KOPT-K1 (cell line): ENCODE measurements around the gene CPT1A.
"Not testable (repeated sequence)": the region's sequence is repeated elsewhere in the genome, so short reads cannot be mapped to it uniquely, and the experiment has no call there.

Experiments
- H3K27ac ChIP-seq: fragments of 200-600 bp; sonication (generic); 2 replicates; pipeline ENCODE4 v1.5.1; 2016; ENCODE audit warnings: antibody characterized with exemption, mild to moderate bottlenecking, low read depth, low read length; ENCODE audit not compliant: poor library complexity, severe bottlenecking
- H3K36me3 ChIP-seq: fragments of 200-600 bp; sonication (generic); 2 replicates; pipeline ENCODE4 v1.5.1; 2017; ENCODE audit warnings: antibody characterized with exemption, mild to moderate bottlenecking, low read length, moderate library complexity; ENCODE audit not compliant: insufficient read depth
- H3K9me3 ChIP-seq: fragments of 200-600 bp; sonication (generic); 2 replicates; pipeline ENCODE4 v1.5.1; 2017; ENCODE audit warnings: antibody characterized with exemption, low read length, mild to moderate bottlenecking; ENCODE audit not compliant: insufficient read depth, poor library complexity, severe bottlenecking

Gene CPT1A

DNA sequence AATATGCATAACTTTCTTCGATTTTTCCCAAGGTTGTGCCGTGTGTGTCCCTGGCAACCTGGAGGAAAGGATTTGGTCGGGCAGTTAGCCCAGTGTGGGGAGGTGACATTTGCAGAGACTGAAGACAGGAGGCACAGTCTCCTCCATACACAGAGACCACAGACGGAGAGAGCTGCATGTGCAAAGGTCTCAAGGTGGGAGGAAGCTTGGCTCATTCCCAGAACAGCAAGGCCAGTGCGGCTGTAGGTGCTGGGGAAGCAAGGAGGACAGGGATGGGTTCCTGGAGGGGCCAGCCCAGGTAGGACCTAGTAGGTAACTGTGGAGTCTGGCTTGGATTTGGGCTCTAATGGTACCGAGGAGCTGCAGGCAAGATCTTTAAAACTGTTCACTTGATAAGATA, 20.7 kb upstream of the CPT1A start:
- Histone ChIP-seq H3K27ac (no peak overlapping the region), H3K36me3 (no peaks in the 10 kb centered on the region), H3K9me3 (peaks cover 9% of the 10 kb centered on the region)

DNA sequence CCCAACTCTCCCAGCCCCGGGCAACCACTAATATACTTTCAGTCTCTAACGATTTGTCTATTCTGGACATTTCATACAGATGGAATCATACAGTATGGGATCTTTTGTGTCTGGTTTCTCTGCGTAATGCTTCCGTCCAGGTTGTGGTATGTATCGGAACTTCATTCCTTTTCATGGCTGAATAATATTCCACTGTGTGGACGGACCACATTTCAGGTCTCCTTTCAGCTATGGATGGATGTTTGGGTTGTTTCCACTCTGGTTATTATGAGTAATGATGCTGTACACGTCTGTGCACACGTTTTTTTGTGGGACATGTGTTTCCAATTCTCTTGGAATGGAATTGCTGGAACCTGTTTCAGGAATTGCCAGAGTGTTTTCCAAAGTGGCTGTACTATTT, 17.4 kb upstream of the CPT1A start:
- Histone ChIP-seq H3K36me3 (no peaks in the 10 kb centered on the region), H3K27ac (no peak overlapping the region), H3K9me3 (peaks cover 8% of the 10 kb centered on the region)

DNA sequence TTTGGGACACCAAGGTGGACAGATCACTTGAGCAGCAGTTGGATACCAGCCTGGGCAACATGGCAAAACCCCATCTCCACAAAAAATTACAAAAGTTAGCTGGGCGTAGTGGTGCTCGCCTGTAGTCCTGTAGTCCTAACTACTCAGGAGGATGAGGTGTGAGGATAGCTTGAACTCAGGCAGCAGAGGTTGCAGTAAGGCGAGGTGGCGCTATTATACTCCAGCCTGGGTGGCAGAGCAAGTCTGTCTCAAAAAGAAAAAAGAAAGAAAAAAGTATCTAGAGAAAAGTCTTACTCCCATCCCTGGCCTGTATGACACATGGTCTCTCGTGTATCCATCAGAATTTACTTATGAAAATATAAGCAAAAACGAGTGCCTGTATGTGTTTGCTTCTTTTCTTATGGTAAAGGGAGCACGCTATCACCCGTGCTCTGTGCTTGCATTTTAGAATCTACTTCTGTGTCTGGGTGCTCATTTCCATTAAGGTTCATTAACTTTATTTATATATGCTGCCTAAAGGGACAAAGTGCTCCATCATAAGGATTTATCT, 15.4 kb upstream of the CPT1A start:
- Histone ChIP-seq H3K27ac (no peak overlapping the region), H3K9me3 (no peaks in the 10 kb centered on the region)

DNA sequence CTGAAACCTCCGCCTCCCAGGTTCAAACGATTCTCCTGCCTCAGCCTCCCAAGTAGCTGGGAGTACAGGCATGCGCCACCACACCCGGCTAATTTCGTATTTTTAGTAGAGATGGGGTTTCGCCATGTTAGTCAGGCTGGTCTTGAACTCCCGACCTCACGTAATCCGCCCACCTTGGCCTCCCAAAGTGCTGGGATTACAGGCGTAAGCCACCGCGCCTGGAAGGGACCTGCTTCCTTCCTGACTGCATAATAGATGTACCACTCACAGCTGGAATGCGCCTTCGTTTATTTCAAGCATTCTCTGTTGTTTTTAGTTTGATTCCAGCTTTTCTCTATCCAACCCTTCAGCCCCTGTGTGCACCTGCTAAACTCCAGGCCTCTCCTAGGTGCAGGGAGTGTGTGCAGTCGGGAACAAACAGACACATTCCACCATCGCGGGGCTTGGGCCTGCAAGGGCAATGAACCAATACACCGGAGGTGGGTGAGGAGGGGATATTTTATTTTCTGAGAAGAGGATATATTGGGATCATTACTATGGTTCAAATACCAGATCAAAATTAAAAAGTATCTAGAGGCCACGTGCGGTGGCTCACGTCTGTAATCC, 14.8 kb upstream of the CPT1A start:
- H3K9me3 ChIP-seq, H3K36me3 ChIP-seq, H3K27ac ChIP-seq: not testable (repeated sequence)

More for the DNA sequence above, 15.4 kb upstream of the CPT1A start:
- H3K36me3 ChIP-seq = no peaks in the 10 kb centered on the region

DNA sequence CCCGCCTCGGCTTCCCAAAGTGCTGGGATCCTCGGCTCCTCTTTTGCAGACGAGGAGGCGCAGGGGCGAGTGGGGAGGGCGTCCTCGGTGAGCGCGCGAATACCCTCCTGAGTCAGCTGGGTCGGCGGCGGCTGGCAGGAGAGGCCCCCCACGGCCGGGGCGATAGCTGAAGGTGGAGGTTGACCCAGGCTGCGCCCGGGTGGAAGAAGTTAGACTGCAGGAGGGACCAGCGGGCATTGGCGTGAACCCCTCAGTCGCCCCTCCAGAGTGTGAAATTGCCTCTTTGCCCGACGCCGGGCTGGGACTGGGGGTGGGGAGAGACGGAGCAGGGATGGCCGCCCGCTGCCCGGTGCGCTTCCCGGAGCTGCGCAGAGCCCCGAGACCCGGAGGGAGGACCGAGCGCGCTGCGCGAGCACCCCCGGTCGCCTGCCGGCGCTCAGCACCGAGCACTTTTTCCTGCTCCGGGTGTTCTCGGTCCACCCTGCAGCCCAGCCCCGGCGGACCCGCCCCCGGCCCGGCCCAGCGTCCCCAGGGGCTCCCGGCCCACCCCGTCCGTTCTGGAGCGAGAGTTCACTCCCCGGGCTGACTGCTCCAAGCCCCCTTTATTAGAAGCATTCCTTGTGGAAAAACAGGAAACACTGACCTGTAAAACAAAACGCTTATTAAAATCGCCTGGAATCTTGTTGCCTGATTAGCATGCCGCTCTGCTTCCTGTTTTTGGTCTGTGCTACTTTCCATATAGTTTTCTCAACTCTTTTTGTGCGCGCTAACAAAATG, 13.7 kb upstream of the CPT1A start:
- no peaks in the 10 kb centered on the region for H3K36me3 ChIP-seq
- H3K9me3 ChIP-seq = no peaks in the 10 kb centered on the region
- H3K27ac ChIP-seq = no peak overlapping the region

DNA sequence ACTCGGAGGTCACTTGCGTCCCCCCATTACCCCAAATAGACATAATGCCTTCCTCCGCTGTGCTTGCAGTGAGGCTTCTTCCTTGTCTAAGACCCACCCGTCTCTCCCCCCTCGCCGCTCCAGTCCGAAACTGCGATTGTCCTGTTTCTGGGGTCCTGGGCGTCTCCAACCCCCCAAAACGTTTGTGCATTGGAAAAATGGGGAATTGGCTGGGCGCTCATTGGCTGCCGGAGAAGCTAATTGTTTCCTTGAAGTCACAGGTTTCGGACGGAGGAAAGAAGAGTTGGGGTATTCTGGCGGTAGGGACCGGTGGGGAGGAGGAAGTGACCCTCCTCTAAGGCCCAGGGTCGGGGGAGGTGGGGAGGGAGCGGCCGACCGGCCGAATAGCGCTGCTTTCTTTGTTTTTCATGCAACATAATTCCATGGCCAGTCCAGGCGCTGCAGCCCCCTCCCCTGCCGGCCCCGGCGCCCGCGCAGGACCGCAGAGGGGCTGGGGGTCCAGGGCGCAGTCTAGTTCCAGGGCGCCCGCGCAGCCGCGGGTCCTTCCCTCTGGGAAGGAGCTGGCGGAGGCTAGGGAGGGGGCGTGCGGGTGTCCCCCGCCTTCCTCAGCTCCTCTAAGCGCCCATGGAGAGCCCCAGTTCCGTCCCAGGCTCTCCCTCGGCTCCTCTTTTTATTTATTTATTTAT, 12.7 kb upstream of the CPT1A start:
- Histone ChIP-seq H3K9me3 (no peaks in the 10 kb centered on the region), H3K27ac (no peak overlapping the region)

DNA sequence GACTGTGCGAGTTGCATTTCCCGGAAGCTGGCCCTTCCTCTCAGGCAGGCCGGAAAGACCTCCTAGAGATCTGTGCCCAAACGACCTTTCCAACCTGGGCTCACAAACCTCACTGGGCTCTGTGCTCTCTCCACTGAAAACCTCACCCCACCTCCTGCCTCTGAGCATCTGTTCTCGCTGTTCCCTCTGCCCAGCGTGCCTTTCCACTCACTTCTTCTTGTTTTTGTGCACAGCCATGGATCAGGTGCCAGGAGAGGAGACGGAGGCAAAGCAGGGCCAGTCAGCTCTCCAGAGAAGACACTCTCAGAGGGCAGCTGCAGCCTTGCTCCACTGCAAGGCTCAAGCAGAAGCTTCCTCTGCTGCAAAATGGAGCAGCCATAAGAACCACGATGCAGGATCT, 10.9 kb upstream of the CPT1A start:
- Histone ChIP-seq H3K27ac (no peak overlapping the region), H3K9me3 (no peaks in the 10 kb centered on the region)

More for the DNA sequence above, 12.7 kb upstream of the CPT1A start:
- no peaks in the 10 kb centered on the region for H3K36me3 ChIP-seq

DNA sequence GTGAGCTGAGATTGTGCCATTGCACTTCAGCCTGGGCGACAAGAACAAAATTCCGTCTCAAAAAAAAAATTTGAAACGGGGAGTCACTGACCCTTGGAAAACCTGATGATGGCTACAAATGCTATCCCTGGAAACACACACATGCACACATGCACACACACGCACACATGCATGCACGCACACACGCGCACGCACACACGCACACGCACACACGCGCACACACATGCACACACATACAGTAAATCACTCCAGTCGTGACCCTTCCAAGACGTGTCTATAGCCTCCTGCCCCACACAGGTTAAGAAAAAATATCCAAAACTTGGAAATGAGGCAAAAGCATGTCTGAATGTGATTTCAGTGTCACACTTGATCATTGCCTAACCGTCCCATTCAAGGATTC, 6.7 kb upstream of the CPT1A start:
- no peaks in the 10 kb centered on the region for H3K36me3 ChIP-seq
- H3K27ac ChIP-seq = no peak overlapping the region
- H3K9me3 ChIP-seq = no peaks in the 10 kb centered on the region

More for the DNA sequence above, 10.9 kb upstream of the CPT1A start:
- no peaks in the 10 kb centered on the region for H3K36me3 ChIP-seq

DNA sequence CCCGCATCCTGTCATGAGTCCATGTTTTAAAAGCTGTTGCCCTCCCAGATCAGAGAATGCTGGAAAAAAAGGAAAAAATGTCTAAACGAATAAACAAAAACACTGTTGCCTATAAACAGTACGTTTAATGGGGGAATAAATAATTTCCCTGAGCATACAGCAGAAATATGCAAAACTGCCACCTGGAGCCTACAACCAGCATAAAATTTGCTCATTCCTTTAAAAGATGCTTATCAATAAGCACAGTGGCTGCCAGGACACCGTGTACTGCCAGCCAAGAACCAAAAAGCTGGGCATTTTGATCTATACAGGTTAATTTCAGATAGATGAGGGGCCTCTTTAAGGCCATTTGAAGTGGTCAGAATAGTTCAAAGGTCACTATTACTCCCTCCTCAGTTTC, 5.7 kb upstream of the CPT1A start:
- Histone ChIP-seq H3K27ac (no peak overlapping the region), H3K36me3 (no peaks in the 10 kb centered on the region), H3K9me3 (no peaks in the 10 kb centered on the region)

DNA sequence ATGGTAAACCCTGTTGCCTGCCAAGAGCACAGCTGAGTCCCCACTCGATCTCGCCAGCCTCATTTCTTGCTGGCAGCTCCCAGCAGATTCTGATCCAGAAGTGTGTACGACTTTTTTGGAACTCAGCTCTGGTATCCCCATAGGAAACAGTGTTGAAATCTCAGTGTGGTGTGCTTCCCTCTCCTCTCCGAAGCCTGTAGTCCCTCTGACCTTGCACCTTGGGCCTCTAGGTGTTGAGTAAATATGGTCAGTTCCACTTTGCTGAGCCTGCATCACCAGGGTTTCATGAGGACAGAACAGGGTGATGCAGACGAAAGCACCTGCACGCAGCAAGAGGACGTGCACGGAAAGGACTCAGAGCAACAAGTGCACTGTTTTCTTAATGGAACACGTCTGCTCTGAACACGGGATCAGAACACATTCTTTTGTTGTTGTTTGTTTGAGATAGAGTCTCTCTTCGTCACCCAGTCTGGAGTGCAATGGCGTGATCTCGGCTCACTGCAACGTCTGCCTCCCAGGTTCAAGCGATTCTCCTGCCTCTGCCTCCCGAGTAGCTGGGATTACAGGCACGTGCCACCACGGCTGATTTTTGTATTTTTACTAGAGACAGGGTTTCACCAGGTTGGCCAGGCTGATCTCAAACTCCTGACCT, 3.8 kb upstream of the CPT1A start:
- Histone ChIP-seq H3K36me3 (no peaks in the 10 kb centered on the region), H3K27ac (no peak overlapping the region), H3K9me3 (no peaks in the 10 kb centered on the region)

DNA sequence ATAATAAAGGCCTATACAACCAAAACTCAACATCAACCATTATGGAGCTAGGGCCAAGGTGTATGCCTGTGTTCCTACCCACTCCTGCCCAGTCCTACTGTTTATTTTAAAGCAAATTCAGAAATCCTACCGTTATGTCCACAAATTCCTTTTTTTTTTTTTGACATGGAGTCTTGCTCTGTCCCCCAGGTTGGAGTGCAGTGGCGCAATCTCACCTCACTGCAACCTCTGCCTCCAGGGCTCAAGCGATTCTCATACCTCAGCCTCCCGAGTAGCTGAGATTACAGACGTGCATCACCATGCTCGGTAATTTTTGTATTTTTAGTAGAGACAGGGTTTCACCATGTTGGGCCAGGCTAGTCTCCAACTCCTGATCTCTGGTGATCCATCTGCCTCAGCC, 3.1 kb upstream of the CPT1A start:
- H3K27ac ChIP-seq = no peak overlapping the region
- no peaks in the 10 kb centered on the region for H3K9me3 ChIP-seq
- no peaks in the 10 kb centered on the region for H3K36me3 ChIP-seq

DNA sequence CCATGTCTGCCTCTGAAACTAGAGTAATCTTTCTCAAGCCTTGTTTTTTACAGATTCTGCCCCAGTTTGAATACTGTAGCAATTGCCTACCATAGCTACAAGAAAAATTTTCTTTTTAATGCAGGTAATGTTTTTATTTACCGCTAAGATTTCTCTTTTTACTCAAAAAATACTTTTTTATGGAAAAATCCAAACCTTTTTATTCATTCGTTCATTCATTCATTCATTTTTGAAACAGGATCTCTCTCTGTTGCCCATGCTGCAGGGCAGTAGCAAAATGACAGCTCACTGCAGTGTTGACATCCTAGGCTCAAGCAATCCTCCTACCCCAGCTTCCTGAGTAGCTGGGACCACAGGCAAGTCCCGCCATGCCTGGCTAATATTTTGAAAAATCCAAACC, 2.7 kb upstream of the CPT1A start:
- peak overlapping the region; percentile 88 for H3K27ac ChIP-seq

DNA sequence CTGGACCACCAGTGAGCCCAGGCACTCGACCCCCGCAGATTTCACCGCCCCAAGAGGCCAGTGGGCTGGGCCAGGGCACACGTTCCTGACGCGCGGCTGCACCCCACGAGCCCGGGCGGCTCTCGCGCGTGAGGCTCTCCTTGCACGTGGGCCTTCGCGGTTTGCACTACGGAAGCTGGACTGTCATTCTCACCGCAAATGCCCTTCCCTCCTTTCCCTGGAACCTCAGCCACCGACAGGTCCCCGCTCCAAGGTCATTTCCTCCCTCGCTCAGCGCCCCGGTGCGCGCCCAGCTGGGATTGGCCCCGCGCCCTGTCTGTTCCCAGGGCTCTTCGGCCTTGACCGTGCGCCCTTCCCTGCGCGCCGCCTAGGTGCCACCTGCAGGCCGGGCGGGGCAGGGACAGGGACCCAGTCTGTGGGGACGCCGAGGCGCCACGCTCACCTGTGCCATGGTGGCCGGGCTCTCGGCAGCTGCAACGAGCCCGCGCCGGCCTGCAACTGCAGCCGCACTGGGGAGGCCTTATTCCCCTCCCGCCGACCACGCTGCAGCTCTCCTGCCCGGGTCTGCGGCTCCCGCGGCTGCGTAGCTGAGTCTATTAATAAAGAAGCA, 2.1 kb upstream of the CPT1A start:
- no peaks in the 10 kb centered on the region for H3K9me3 ChIP-seq
- H3K27ac ChIP-seq = peak overlapping the region; percentile 88
- no peaks in the 10 kb centered on the region for H3K36me3 ChIP-seq

More for the DNA sequence above, 2.7 kb upstream of the CPT1A start:
- H3K9me3 ChIP-seq = no peaks in the 10 kb centered on the region
- H3K36me3 ChIP-seq = no peaks in the 10 kb centered on the region

DNA sequence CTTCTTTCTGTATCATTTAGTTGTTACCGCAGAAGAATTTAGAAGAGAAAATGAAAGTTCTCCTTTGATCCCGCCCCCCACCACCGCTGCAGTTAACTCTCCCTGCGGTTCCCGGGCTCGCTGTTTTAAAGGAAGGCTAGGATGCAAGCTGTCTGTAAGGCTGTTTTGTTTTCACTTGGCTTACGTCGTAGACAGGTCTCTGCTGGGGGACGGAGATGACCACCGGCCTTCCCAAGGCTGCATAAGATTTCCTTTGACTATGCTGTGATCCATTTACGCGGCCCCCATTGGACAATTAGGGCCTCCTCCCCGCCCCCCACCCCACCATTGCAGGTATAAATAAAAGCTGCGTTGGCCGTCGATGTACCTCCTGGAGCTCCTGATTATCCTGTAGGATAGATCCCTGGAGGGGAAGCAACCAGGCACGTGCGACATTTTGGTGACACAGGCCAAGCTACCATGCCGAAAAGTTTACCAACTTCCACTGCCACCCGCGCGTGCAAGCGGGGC, 1.4 kb upstream of the CPT1A start:
- Histone ChIP-seq H3K36me3 (no peaks in the 10 kb centered on the region), H3K27ac (peak overlapping the region; percentile 88), H3K9me3 (no peaks in the 10 kb centered on the region)
